Islet of Langerhans (tissue), 1 donor: ENCODE results near the gene KIAA1217.

Source experiments
- FAIRE-seq: peaks from one replicate; lab custom pipeline; 2011; peaks lifted over from hg19 to GRCh38; lab: Jason Lieb, UNC

Gene KIAA1217

DNA sequence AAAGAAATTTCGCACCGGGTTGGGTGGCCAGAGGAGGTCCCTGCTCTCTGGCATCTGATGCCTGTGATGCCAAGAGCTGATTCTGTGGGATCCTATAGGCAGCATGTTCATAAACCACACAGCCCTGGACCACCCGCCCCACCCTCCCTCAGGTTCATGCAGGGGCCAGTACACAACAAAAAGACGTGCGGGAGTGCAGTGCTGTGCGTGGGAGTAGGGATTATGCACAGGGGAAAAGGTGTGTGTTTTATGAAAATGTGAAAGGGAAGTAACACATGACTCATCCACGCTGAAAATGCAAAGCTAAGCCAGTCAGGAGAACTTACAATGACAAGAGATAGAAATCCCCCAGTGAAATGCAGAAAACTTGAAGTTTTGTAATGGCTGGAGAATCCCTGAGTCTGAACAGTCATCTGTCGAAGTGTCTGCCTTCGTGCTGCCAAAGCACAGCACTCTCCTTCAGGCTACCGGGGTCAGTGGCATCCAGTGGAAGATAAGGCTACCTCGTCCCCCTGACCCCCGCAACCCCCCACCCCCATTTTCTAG lies 1.1 kb downstream of the KIAA1217 start:
- no peak for FAIRE-seq

DNA sequence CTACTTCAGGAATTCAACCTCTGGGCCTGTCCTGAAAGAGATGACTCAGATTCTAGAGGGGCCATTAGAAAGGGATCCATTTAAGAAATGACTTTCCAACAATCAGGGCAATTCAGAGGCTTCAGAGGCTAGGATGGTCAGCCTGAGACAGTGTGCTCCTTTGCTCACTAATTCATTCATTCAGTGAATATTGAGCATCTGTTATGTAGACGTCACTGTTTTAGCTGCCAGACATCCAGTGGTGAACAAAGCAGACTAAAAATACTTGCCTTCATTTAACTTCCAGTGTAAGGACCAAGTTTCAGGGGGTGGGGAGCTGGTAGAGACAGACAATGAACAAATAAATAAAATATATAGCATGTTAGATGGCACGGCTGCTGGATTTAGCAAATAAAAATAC lies 1.6 kb downstream of the KIAA1217 start:
- no peak for FAIRE-seq

DNA sequence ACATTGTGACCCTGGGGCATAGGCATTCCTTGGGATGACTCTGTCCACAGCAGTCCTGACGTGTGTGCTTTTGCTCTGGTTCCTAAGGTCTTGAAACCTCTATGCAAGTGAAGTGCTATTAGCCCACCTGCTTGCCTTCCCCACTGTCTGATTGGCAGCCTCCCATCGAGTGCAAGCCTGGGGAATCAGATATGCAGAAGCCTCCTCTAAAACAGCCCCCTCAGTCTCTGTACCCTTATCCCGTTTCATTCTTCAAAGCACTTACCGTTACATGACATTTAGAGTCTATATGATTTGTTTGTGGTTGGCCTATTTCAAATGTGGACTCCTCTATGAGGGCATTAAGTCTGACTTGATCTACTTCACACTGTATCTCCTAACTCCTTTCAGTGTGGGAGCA lies 4.3 kb downstream of the KIAA1217 start:
- no peak for FAIRE-seq

DNA sequence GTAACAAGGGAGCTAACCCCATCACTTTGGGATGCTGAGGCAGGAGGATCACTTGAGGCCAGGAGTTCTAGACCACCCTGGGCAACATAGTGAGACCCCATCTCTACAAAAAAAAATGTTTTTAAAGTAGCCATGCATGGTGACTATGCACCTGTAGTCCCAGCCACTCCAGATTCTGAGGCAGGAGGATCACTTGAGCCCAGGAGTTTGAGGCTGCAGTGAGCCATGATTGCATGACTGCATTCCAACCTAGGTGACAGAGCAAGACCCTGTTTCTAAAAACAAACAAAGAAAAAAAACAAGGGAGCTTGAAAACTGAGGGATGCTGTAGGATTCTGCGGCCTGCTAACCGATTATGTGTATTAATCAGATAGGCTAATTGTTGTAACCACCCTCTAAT lies 4.9 kb downstream of the KIAA1217 start:
- no peak for FAIRE-seq

DNA sequence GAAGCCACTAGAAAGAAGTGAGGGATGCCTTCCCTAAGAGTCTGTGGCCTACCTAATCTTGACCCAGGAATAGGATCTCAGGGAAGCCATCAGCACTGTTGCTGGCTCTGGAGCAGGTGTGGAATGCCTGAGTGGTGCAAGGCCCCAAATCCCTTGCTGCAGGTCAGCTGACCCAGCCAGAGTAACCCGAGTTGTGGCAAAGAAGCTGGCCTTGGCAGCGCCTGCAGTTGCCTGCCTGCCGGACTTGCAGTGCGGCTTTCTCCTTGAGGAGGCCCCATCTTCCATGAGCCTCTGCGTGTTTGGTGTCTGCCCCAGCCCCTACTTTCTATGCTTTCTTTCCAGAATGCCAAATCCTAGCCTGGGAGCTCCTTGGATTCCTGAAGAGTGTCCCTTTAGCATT lies 5.8 kb downstream of the KIAA1217 start:
- FAIRE-seq, result no peak

DNA sequence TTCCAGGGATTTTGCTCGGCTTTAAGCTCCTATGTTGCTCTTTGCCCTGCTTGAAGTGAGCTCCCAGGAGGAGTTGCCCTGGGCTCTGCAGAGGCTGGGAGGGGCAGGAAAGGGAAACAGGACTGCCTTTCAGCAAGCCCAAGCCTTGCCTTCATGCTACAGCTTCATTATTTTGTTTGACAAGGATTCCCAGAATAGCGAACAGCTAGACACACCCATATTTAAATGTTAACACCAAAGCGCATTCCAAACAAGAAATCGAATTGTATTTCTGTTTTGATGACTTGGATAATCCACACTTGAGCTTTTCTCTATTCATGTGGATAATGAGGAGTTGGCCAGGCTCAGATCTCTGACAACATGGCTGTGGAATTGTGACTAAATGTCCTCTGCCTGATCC lies 6.3 kb downstream of the KIAA1217 start:
- FAIRE-seq, result no peak

DNA sequence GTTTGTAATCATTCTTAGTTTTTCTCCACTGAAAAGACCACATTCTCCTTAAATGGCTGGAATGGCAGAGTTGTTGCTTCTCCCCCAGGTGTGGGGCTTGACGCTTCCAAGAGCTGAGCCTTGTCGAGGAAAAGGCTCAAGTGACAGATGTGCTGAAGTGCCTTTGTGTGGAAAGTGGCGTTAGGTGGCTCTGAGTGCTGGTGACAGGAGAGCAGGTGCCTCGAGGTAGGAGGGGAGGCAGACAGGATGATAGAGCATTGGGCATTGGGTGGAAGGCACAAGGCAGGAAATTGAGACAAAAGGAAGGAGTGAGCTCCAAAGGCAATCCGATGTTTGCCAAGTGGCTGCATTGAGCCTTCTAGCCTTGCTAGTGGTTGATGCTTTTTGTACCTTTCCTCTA lies 6.7 kb downstream of the KIAA1217 start:
- no peak for FAIRE-seq

DNA sequence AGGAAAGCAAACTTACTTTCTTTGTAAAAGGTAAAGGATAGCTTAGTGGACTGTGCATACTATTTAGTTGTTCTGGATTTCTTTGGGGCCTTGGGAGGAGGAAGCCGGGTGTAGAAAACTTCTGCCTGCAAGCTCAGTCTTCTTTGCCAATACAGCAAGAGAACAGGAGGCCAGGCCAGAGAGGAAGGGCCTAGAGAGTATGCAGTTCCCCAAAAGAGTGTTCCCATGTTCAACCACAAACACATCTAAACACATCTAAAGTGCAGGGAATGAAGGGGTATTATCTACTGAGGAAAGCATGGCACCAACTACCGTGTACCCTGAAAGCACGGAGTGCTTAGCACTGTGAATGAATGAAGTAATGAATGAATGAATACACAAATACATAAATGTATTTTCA lies 11.0 kb downstream of the KIAA1217 start:
- no peak for FAIRE-seq

DNA sequence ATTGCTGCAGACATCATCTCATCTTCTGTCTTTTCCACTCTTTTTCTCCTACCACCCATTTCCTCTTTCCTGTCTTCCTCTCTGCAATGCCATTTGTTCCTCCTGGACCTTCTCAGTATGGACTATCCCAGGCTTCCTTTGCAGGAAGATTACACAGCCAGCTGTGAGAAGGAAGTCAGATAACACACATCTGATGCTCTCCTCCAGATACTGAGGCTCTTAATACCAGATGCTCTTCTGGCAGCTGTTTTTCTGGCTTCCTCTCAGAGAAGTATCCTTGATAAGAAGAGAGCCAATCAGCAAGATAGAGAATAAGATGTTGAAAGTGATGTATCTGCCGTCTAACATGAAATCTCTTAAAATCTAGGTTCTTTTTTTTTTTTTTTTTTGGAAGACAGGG lies 14.4 kb downstream of the KIAA1217 start:
- FAIRE-seq, result no peak

DNA sequence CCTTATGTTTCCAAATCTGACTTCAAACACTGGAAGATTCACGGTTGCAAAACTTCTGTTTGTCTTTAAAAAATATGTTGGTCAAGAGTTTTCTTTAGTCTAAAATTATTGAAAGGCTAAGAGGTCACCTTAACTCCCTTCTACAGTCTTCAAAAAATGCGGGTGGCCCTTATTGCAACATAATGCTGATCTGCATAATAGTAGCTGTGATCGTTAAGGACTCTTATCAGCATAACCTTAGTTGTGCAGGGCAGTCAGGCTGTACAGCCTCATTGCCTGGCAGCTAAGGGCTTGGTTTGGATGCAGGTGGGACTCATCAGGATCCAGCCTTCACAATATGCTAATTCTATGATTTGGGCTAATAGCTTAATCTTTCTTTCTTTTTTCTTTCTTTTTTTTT lies 15.0 kb downstream of the KIAA1217 start:
- FAIRE-seq, result no peak

DNA sequence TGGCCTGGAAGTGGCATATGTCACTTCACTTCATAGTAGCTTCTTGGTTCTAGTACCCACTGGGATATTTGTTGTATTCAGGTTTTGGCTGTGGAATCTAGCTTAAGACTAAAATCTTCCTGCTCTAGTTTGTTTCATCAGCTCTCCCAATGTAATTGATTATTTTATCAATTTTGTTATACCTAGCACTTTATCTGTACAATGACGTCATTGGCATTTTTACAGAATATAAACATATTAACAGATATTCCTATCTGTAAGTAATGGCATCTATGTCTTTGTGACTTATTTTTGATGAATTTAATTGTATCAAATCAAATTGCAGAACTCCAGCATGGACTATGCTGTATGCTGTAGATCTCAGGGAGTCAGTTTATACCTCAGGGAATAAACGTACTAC lies 19.7 kb downstream of the KIAA1217 start:
- no peak for FAIRE-seq

DNA sequence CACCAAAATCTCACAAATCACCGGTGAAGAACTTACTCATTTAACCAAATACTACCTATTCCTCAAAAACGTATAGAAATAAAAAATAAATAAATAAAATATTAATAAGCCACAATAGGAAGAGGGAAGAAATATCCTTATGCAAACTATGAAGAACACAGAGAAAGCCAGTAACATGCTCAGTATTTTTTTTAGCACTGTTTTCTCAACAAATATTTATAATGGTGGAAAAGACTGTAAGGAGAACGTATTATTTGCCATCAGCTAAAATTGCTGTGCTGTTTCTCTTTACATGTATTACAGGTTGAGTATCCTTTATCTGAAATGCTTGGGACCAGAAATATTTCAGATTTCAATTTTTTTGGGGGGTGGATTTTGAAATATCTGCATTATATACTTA lies 21.0 kb downstream of the KIAA1217 start:
- no peak for FAIRE-seq

DNA sequence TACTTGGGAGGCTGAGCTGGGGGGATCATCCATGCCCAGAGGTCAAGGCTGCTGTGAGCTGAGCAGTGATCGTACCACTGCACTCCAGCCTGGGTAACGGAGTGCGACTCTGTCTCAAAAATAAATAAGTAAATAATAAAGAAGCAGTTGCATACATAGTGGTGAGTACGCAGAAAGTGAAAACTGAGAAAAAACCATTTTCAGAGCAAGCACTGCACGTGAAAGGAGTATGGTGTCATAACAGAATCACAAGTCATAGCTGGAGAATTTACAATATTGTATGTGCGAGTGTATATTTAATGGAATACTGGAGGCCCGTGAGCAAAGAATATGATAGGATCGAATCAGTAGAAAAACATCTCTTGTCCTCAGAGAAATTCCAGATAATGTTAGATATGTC lies 22.3 kb downstream of the KIAA1217 start:
- no peak for FAIRE-seq

DNA sequence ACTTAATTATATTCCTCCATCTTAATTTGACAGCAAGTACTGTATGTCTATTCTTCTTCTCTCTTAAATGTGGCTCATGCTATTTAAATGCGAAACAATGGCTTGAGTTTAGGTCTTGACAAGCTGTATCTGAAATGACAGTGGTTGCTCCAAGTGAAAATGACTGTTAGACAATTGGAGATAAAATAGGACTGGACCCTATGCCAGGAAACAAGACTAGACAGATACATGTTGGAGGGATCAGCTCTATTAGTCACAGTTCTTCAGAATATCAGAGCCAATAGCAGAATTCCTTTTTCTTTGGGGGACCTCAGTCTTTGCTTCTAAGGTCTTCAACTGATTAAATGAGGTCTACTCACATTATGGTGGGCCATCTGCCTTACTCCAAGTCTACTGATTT lies 25.8 kb downstream of the KIAA1217 start:
- no peak for FAIRE-seq

DNA sequence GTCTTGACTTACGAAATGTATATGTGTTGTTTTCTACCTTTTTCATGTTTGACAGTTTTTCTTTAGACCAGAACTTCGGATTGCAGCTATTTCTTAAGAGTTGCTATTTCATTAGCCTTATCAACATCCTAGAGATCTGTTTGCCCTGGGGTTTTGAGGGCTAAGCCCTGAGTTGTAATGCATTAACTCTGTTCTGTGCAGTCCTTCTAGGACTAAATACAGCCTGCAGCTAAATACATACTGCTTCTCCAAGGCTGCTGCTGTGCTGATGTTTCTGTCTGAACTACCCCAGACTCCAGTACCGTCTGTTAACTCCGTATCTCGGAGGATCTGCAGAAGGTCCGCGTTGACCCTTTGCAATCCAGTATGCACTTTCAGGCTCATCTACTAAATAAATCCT lies 26.5 kb downstream of the KIAA1217 start:
- no peak for FAIRE-seq

DNA sequence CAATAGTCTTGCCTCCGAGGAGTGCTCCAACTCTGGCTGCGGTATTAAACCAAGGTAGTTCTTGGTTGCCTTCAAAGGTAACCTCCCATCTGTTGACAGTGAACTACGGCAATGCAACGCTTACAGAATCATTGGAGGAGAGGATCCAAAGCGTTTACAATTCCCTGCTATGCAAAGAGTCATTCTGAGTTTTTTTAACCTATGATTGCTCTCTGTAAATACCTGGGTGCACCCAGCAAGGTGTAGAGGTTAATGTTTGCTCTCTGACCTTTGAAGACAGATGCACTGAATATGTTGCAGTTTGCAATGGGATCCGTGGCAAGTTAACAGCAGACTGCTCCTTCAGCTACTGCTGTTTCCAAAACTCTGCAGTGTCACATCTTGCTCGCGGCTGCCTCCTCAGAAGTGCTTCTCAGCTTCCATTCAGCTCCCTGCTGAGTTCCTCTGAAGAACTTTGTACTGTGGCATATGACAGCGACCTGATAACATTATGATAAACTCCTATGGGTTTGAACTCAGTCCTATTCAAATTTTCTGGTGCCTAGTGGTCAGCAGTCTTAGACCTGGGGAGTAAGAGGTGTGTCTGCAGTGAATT lies 29.0 kb downstream of the KIAA1217 start:
- no peak for FAIRE-seq

DNA sequence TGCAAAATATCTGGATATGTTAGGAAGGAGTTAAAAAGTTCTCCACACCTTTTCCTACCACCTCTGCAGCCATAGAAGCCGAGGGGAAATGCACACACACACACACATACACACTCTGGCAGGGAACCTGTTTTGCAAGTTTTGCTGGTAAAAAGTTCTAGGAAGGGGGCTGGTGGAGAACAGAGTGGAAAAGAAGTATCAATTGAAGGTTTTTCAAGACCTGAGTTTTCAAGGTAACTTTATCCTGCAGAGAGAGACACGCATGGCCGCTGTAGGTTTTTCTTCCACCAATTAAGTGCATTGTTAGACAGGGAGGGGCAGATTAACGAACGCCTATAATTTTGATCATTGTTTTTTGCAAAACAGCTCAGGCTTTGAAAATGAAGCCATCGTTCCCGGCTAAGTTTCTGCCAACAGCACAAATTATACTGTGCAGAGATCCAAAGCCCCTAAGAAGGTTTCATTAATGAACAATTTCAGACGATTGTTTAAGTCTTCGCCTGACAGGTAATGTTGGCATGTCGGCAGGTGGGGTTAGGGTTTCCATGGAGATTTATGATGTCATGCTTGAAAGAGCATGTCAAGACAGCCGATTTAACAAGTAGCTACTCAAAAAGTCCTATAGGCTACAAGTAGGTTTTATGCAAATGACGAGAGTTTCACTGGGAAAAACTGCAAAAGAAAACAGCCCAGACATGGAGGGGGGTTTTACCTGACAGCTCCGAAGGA lies 29.7 kb downstream of the KIAA1217 start:
- FAIRE-seq, result no peak

DNA sequence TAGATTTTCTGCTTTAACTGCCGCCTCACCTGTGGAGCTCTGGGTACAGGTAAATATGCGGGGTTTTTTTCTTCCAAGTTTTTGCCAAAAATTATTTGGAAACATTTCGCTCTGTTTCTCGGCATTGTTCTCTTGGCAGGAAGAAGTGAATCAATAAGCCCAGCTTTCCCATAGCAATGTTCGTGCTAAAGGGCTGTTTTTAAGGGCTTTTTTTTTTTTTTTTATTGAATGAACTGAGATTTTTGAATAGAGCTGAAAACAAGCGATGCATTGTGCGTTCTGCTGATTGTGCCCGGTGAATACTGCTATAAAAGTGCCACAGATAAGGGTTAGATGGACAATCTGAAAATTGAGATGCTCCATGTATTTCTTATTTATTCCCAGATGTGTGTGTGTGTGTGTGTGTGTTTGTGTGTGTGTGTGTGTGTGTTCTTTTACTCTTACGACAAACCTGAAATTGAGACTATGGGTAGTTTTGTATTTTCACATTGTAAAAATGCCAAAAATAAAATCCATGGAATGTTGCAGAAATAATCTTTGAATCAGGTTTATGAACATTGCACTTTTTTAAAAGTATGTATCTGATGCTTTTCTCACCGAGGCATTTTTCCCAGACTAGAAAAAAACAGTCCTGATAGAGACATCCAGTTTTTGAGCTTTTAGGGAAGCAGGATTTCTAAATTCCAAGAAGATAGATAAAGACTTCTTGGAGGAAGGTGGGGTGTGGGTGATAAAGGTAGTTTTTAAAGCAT lies 30.5 kb downstream of the KIAA1217 start:
- FAIRE-seq, result no peak

DNA sequence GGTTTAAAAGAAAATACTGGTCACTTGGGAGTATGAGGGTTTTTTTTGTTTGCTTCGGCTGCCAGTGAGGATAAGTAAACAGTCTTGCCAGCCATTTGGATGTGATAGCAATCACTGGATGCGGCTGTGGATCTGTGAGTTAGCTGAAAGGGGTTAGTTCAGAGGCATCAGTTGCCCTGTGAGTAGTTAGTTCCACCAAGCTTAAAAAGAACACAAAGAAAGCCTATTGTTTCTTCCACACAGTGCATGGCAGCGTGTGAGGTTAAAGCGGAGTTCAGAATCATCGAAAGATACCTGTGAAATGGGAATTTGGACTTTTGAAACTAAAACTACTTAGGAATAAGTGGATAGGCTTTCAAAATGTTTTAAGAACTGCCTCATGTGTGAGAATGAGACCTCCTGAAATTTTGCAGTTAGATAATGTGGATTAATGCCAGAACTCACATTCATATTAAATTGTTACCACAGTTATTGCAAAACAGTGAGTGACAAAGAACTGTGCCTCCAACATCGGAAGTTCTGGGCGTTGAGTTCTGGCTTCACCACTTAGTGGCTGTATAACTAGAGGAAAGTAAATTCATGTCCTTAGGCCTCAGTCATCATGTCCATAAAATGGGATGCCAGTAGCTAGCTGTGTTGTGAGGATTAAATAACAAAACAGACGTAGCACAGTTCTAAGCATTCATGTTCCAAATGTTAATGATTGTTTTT lies 31.3 kb downstream of the KIAA1217 start:
- FAIRE-seq, result no peak

DNA sequence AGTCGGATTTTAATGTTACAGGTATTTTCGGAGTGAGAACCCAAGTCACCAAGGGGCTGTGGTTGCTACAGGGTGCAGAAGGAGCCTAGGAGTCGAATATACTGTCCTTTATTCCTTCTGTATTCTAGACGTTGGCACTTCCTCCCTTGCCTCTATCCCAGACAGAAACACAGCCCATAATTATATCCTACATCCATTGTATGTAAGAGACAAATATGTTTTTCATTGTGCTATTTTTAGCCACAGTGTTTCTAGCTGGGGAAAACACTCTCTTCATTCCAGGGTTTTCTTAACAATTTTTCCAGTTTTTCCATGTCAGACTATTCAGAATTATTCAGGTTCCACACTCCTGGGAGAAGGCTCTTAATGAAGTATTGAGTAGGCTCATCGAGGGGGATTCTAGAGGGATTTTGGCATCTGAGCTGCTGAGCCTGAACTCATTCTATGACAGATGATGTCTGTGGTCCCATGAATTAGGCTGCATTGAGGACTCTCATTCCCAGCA lies 32.6 kb downstream of the KIAA1217 start:
- FAIRE-seq, result no peak

DNA sequence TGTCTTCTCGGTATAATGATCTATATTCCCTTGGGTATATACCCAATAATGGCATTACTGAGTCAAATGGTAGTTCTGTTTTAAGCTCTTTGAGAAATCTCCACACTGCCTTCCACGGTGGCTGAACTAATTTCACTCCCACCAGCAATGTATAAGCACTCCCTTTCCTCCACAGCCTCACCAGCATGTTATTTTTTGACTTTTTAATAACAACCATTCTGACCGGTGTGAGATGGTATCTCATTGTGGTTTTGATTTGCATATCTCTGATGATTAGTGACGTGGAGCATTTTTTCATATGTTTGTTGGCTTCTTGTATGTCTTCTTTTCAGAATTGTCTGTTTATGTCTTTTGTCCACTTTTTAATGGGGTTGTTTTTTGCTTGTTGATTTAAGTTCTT lies 33.6 kb downstream of the KIAA1217 start:
- FAIRE-seq, result no peak

DNA sequence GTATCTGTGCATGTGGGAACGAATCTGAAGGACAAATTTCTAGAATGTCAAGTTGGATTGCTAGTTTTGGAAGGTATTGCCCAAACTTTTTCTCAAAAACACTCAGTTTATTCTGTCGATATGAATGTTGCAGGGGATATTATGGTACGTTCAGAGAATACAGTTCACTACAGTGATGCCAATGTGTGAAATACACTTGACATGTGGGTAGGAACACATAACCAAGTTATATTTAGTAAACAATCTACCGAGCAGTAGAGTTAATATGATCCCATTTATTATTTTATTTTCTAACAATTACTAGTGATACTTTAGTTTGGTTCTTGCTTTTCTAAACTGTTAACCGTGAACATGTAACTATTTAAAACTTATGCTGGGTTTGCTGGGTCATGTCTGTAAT lies 37.4 kb downstream of the KIAA1217 start:
- no peak for FAIRE-seq

DNA sequence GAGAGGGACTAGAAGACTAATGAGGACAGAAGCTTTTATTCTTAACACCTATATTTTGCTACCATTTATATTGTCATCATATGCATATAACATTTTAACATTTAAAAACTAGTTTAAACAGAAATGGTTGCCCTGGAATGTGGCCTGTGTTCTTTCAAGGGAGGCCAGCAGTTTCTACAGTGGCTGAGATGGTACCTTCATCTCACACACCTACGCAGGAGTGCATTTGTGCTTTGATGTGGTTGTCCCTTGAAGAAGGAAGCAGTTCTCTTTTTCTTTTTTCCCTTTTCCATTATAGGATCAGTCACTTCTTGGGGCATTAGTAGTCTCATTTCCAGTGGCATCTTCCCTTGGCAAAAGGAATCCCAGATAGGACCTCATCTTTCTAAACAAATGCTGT lies 38.9 kb downstream of the KIAA1217 start:
- no peak for FAIRE-seq
